HepG2 (cell line): Measurements from ENCODE around the gene SLC29A3. TPM values are rescaled to one million over a fixed set of nuclear protein-coding genes. Genes with fewer than 3 reads are reported as not detected.
A peak's percentile ranks its signal among the peaks of the same experiment; 100 is the strongest.

ENCODE experiments used
- AHR ChIP-seq: IDR thresholded peaks from 2 replicates; pipeline ENCODE4 v1.6.1; 2018; ENCODE audit warnings: missing genetic modification reagents, missing compliant biosample characterization
- AKNA ChIP-seq: sonication (generic); formaldehyde crosslinking; IDR thresholded peaks from 2 replicates; pipeline ENCODE4 v1.4.0; 2020; ENCODE audit warnings: missing genetic modification reagents, borderline replicate concordance
- CBX1 ChIP-seq: IDR thresholded peaks from one replicate; pipeline ENCODE4 v1.6.1; 2016; ENCODE audit warnings: antibody characterized with exemption, low read depth
- CC2D1A ChIP-seq: sonication (generic); formaldehyde crosslinking; IDR thresholded peaks from 2 replicates; pipeline ENCODE4 v1.8.1; 2023; ENCODE audit warnings: mild to moderate bottlenecking, missing genetic modification reagents
- CSRNP1 ChIP-seq: sonication (generic); formaldehyde crosslinking; IDR thresholded peaks from 2 replicates; pipeline ENCODE4 v1.8.1; 2023; ENCODE audit warnings: mild to moderate bottlenecking, missing genetic modification reagents
- GLI4 ChIP-seq: sonication (generic); formaldehyde crosslinking; IDR thresholded peaks from 2 replicates; pipeline ENCODE4 v1.5.1; 2020; ENCODE audit warnings: missing genetic modification reagents, mild to moderate bottlenecking, moderate library complexity, borderline replicate concordance
- KDM3A ChIP-seq: IDR thresholded peaks from 2 replicates; pipeline ENCODE4 v1.6.1; 2018; ENCODE audit warnings: low read depth, missing compliant biosample characterization
- MAZ ChIP-seq, 2 experiments: sonication (generic) in 1 of 2; formaldehyde crosslinking in 1 of 2; IDR thresholded peaks; 2 replicates each; pipeline versions ENCODE4 v1.5.0 to v1.6.1; 2012 to 2020; ENCODE audit warnings: low read depth in 2 of 2, mild to moderate bottlenecking in 2 of 2, borderline replicate concordance in 1 of 2, improper control_type of control experiment in 1 of 2, low read length in 1 of 2, missing genetic modification reagents in 1 of 2, moderate library complexity in 1 of 2
- MLLT10 ChIP-seq: sonication (generic); formaldehyde crosslinking; IDR thresholded peaks from 2 replicates; pipeline ENCODE4 v1.4.0; 2020; ENCODE audit warnings: missing genetic modification reagents
- MTERF4 ChIP-seq: sonication (generic); formaldehyde crosslinking; IDR thresholded peaks from 2 replicates; pipeline ENCODE4 v1.8.0; 2023; ENCODE audit warnings: mild to moderate bottlenecking, missing genetic modification reagents
- RAD51 ChIP-seq: fragments of 450-650 bp; IDR thresholded peaks from 2 replicates; pipeline ENCODE4 v1.6.1; 2016; ENCODE audit warnings: borderline replicate concordance
- SP140L ChIP-seq: sonication (generic); formaldehyde crosslinking; IDR thresholded peaks from 2 replicates; pipeline ENCODE4 v1.4.0; 2020; ENCODE audit warnings: missing genetic modification reagents, borderline replicate concordance
- ZNF333 ChIP-seq: sonication (generic); formaldehyde crosslinking; IDR thresholded peaks from 2 replicates; pipeline ENCODE4 v1.4.0; 2020; ENCODE audit warnings: mild to moderate bottlenecking, missing genetic modification reagents, borderline replicate concordance
- ZNF451 ChIP-seq: sonication (generic); formaldehyde crosslinking; IDR thresholded peaks from 2 replicates; pipeline ENCODE4 v1.5.0; 2020; ENCODE audit warnings: mild to moderate bottlenecking, missing genetic modification reagents
- ZNF607 ChIP-seq: sonication (generic); formaldehyde crosslinking; IDR thresholded peaks from 2 replicates; pipeline ENCODE4 v1.5.1; 2020; ENCODE audit warnings: missing genetic modification reagents, mild to moderate bottlenecking, borderline replicate concordance
- ZSCAN12 ChIP-seq: sonication (generic); formaldehyde crosslinking; IDR thresholded peaks from 2 replicates; pipeline ENCODE4 v1.9.0; 2021; ENCODE audit warnings: mild to moderate bottlenecking, missing genetic modification reagents
- polyA plus RNA-seq, 8 experiments: library from polyadenylated mRNA; depleted of rRNA in 3 of 8; stranded (reverse) in 7 of 8; unstranded in 1 of 8; fragments of >200 nt; fragmentation: Illumina TruSeq in 4 of 8; extraction: Trizol in 4 of 8; gene quantifications; 2 replicates each; pipeline versions ENCODE4 v1.2.1 to v1.2.3, GENCODE V29; 2011 to 2016; ENCODE audit warnings: low read depth in 4 of 8, missing spikeins in 1 of 8, mixed read lengths in 1 of 8; ENCODE audit not compliant: insufficient read depth in 1 of 8
- total RNA-seq, 5 experiments: library from RNA; depleted of rRNA; stranded (reverse); fragments of >200 nt; fragmentation: Illumina TruSeq; extraction: Trizol; gene quantifications; 2 replicates each; pipeline ENCODE4 v1.2.3, GENCODE V29; 2016; ENCODE audit warnings: low read depth in 1 of 5
- TF ChIP-seq, protein P1 (sequence below): sonication (generic); formaldehyde crosslinking; IDR thresholded peaks from 2 replicates; pipeline ENCODE4 v1.5.0; 2020; ENCODE audit warnings: missing genetic modification reagents
- TF ChIP-seq, protein P2 (sequence below): IDR thresholded peaks from 2 replicates; pipeline ENCODE4 v1.6.1; 2012; ENCODE audit warnings: inconsistent platforms

Gene SLC29A3
- total and polyA plus RNA-seq, 2 of the 13 experiments (the other 11 are each of a cell fraction or from before 2014, with no cell fraction given) = 8.6 to 11.8 TPM

GRCh38 chr10:71319042-71319799 is at the start of gene SLC29A3 (continued):
- TF ChIP-seq CSRNP1 (CRISPR knock-in tag) (peak; percentile 63; the same call in 1 of the 2 replicates), ZNF451 (CRISPR knock-in tag) (no peak), MTERF4 (CRISPR knock-in tag) (no peak), ZNF607 (CRISPR knock-in tag) (no peak), ZNF333 (CRISPR knock-in tag) (0 out of 2 replicates have a peak, but pooled peaks have one; percentile 56), CBX1 (peak; percentile 53), KDM3A (CRISPR knock-in tag) (0 out of 2 replicates have a peak, but pooled peaks have one; percentile 50), GLI4 (CRISPR knock-in tag) (0 out of 2 replicates have a peak, but pooled peaks have one; percentile 51), ZSCAN12 (CRISPR knock-in tag) (no peak), SP140L (no peak), AKNA (CRISPR knock-in tag) (no peak), MAZ (IDR thresholded peaks at IDR 0.05; ENCODE audit: borderline replicate concordance, low read depth, low read length) (peak; percentile 25; the same call in 1 of the 2 replicates), MAZ (CRISPR knock-in tag; IDR thresholded peaks at IDR 0.05; ENCODE audit: low read depth) (no peak), CC2D1A (CRISPR knock-in tag) (no peak), AHR (CRISPR knock-in tag) (no peak), MLLT10 (CRISPR knock-in tag) (no peak), RAD51 (no peak)
- TF ChIP-seq, protein P1, sequence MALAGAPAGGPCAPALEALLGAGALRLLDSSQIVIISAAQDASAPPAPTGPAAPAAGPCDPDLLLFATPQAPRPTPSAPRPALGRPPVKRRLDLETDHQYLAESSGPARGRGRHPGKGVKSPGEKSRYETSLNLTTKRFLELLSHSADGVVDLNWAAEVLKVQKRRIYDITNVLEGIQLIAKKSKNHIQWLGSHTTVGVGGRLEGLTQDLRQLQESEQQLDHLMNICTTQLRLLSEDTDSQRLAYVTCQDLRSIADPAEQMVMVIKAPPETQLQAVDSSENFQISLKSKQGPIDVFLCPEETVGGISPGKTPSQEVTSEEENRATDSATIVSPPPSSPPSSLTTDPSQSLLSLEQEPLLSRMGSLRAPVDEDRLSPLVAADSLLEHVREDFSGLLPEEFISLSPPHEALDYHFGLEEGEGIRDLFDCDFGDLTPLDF = 0 out of 2 replicates have a peak, but pooled peaks have one; percentile 48
- TF ChIP-seq, protein P2, sequence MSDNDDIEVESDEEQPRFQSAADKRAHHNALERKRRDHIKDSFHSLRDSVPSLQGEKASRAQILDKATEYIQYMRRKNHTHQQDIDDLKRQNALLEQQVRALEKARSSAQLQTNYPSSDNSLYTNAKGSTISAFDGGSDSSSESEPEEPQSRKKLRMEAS = peak; percentile 54
